Progenitor cell of endocrine pancreas (in vitro differentiated cells): ENCODE results near the gene HSF2BP. TPM values are rescaled to one million over a fixed set of nuclear protein-coding genes. Genes with fewer than 3 reads are reported as not detected.
A peak's percentile ranks its signal among the peaks of the same experiment; 100 is the strongest.
"Not testable (repeated sequence)": the region's sequence is repeated elsewhere in the genome, so short reads cannot be mapped to it uniquely, and the experiment has no call there.

Experiments used
- DNase-seq: peaks from one replicate; pipeline ENCODE4 v3.0.0; 2021; ENCODE audit warnings: low spot score; ENCODE audit not compliant: unreplicated experiment
- H3K27ac Mint-ChIP-seq: 2 replicates; pipeline ENCODE4 v1.8.0; 2021; ENCODE audit warnings: mild to moderate bottlenecking, moderate library complexity, mixed read lengths
- H3K27me3 Mint-ChIP-seq: 2 replicates; pipeline ENCODE4 v1.8.0; 2021; ENCODE audit warnings: mixed read lengths
- H3K36me3 Mint-ChIP-seq: 2 replicates; pipeline ENCODE4 v1.8.0; 2022; ENCODE audit warnings: mixed read lengths; ENCODE audit not compliant: insufficient read depth
- H3K4me1 Mint-ChIP-seq: 2 replicates; pipeline ENCODE4 v1.8.0; 2021; ENCODE audit warnings: low read depth, mixed read lengths
- H3K4me3 Mint-ChIP-seq: 2 replicates; pipeline ENCODE4 v1.8.0; 2021; ENCODE audit warnings: low read depth, mild to moderate bottlenecking, moderate library complexity, mixed read lengths
- H3K9me3 Mint-ChIP-seq: 2 replicates; pipeline ENCODE4 v1.8.0; 2021; ENCODE audit warnings: low read depth, mixed read lengths
- total RNA-seq: library from RNA; stranded (reverse); gene quantifications from 2 replicates; pipeline ENCODE4 v1.2.1, GENCODE V29; 2021
- TF ChIP-seq, protein P1 (sequence below): fragments of 200-600 bp; sonication (generic); IDR thresholded peaks from one replicate; pipeline ENCODE4 v1.5.0; 2021; ENCODE audit warnings: antibody characterized with exemption, mild to moderate bottlenecking; ENCODE audit not compliant: unreplicated experiment

The HSF2BP gene
- total RNA-seq, 1 donor from 2014 or later = 2.0 TPM

DNA sequence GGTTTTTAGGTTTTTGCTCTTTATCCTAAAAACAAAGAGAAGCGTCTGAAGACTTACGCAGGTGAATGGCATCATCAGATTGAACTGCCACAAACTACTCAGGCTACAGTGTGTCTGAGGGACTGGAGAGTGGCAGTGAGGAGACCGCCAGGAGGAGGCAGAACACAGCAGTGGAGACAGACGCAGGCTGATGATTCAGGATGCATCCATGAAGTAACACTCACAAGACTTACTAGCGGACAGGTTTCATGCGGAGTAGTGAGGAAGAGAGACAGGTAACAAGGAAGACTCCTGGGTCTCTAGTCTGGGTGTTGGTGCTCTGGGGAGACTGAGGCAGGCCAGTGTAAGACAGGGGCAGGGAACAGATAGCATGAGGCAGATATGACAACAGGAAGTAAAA is 5.7 kb downstream of the HSF2BP start:
- Mint-ChIP-seq H3K36me3 (no peaks in the 10 kb centered on the region), H3K9me3 (no peaks in the 10 kb centered on the region), H3K4me1 (no peaks in the 10 kb centered on the region), H3K27me3 (no peaks in the 10 kb centered on the region), H3K4me3 (no peak overlapping the region), H3K27ac (no peak overlapping the region)
- TF ChIP-seq, protein P1, sequence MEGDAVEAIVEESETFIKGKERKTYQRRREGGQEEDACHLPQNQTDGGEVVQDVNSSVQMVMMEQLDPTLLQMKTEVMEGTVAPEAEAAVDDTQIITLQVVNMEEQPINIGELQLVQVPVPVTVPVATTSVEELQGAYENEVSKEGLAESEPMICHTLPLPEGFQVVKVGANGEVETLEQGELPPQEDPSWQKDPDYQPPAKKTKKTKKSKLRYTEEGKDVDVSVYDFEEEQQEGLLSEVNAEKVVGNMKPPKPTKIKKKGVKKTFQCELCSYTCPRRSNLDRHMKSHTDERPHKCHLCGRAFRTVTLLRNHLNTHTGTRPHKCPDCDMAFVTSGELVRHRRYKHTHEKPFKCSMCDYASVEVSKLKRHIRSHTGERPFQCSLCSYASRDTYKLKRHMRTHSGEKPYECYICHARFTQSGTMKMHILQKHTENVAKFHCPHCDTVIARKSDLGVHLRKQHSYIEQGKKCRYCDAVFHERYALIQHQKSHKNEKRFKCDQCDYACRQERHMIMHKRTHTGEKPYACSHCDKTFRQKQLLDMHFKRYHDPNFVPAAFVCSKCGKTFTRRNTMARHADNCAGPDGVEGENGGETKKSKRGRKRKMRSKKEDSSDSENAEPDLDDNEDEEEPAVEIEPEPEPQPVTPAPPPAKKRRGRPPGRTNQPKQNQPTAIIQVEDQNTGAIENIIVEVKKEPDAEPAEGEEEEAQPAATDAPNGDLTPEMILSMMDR = no peak
- no peak for DNase-seq

DNA sequence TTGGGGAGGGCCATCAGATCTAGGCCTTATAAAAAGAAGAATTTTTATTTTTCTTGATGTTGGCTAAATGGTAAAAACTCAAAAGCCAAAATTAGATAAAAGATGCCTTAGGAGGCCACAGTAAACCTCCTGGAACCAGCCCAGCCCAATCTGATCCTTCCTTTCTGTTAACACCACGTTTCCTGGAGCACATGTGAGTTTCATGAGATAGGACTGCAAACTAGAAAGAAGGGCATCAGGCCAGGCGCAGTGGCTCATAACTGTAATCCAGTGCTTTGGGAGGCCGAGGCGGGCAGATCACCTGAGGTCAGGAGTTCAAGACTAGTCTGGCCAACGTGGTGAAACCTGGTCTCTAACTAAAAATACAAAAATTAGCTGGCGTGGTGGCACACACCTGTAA is 6.7 kb downstream of the HSF2BP start:
- TF ChIP-seq, protein P1 = no peak

DNA sequence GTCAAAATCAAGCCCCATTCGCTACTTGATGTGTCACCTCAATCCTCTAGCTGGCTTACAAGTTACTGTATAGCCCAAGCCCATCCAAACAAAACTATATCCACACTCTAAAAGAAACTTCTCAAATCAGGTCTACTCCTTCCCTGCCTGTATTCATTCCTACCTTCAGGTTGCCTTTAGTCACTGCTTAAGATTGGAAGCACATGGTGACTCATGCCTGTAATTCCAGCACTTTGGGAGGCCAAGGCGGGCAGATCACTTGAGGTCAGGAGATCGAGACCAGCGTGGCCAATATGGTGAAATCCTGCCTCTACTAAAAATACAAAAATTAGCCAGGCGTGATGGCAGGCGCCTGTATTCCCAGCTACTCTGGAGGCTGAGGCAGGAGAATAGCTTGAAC is 7.4 kb downstream of the HSF2BP start:
- not testable (repeated sequence) for H3K4me3 Mint-ChIP-seq, H3K4me1 Mint-ChIP-seq, H3K27me3 Mint-ChIP-seq, DNase-seq, H3K27ac Mint-ChIP-seq, H3K36me3 Mint-ChIP-seq, H3K9me3 Mint-ChIP-seq

More for the DNA sequence above, 6.7 kb downstream of the HSF2BP start:
- Mint-ChIP-seq H3K27ac (no peak overlapping the region), H3K9me3 (no peaks in the 10 kb centered on the region), H3K4me3 (no peak overlapping the region), H3K36me3 (no peaks in the 10 kb centered on the region), H3K4me1 (no peaks in the 10 kb centered on the region), H3K27me3 (peaks cover 5% of the 10 kb centered on the region)
- no peak for DNase-seq

DNA sequence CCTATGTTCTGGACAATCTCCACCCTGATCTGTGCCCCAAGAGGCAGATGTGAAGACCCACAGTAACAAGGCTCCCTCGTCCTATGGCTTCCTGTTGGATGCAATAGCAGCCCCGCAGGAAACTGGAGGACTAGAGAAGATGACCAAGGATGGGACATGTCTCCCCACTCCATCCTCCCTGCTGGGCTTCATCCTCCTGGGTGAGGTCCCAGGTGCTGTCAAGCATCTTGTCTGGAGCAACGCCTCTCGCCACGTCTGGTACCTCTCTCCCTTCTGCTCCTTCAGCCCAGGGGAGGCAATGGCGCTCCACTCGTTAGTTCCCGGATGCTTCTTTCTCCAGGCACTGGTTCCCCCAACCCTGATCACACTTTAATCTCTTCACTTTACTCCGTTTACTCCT is 11.1 kb downstream of the HSF2BP start:
- Mint-ChIP-seq H3K27me3 (peaks cover 5% of the 10 kb centered on the region), H3K27ac (peak overlapping the region; percentile 73)

DNA sequence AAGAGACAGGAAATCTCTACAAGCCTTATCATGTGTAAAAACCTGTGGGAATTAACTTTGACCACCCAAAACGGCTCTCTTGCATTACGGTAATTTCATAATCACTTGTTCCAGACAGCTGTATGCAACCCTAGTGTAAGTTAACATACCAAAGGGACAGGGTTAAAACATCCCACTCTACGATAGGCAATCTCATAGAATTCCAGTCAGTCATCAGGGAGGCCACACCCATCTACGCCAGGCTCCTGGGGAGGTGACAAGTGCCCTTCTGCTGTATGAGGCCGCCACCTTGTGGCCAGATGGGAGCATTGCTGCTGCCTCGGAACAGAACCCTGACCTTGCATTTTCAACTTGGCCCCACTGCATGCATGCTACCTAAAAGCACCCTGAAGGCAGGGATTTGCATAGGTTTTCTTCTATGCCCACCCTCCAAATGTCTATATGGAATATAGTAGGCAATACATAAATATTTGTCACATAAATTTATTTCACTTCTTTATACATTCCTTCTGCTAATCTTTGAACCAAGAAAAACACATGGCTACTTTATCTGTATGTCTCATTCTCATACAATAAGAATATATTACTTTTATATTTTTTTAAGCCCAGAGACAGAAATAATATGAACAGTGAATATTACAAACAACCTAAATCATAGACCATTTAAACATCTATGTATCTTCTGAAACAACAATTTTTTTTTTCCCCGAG is 12.6 kb downstream of the HSF2BP start:
- Mint-ChIP-seq H3K9me3 (no peaks in the 10 kb centered on the region), H3K27ac (peak overlapping the region; percentile 83), H3K36me3 (no peaks in the 10 kb centered on the region)

More for the DNA sequence above, 11.1 kb downstream of the HSF2BP start:
- Mint-ChIP-seq H3K4me1 (peaks cover 6% of the 10 kb centered on the region), H3K9me3 (no peaks in the 10 kb centered on the region), H3K4me3 (no peak overlapping the region), H3K36me3 (no peaks in the 10 kb centered on the region)
- DNase-seq = no peak
- TF ChIP-seq, protein P1 = no peak

DNA sequence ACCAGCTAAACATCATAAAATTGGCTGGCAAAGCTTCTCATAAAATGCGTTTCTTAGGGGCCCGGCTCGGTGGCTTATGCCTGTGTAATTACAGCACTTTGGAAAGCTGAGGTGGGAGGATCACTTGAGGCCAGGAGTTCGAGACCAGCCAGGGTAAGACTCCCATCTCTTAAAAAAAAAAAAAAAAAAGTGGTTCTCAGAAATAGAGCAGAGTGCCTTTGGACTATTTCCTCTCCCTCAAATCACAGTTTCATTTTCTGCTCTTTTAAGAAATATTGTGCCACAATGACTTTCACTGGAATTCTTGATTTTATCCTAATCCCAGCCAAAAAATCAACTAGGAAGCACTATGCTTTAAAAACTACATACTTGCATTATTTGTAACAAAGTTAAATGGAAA is 13.3 kb downstream of the HSF2BP start:
- Mint-ChIP-seq H3K9me3 (no peaks in the 10 kb centered on the region), H3K27me3 (peaks cover 5% of the 10 kb centered on the region), H3K27ac (no peak overlapping the region), H3K36me3 (no peaks in the 10 kb centered on the region), H3K4me1 (peaks cover 7% of the 10 kb centered on the region), H3K4me3 (no peak overlapping the region)
- TF ChIP-seq, protein P1 = no peak
- DNase-seq = no peak

More for the DNA sequence above, 12.6 kb downstream of the HSF2BP start:
- peak; percentile 84 for DNase-seq
- TF ChIP-seq, protein P1 = peak; percentile 99
- H3K4me3 Mint-ChIP-seq = no peak overlapping the region
- H3K4me1 Mint-ChIP-seq = peaks cover 7% of the 10 kb centered on the region
- H3K27me3 Mint-ChIP-seq = peaks cover 5% of the 10 kb centered on the region
